ENCODE results near the gene CD226. TPM values are rescaled to one million over a fixed set of nuclear protein-coding genes. Genes with fewer than 3 reads are reported as not detected.
"Not testable (repeated sequence)": the region's sequence is repeated elsewhere in the genome, so short reads cannot be mapped to it uniquely, and the experiment has no call there.

The CD226 gene
- total RNA-seq, 3 donors from 2014 or later: 1.8 to 4.9 (median 2.1) TPM

GRCh38 chr18:69944436-69944835 lies 3.2 kb downstream of the CD226 start:
- intact Hi-C loops (cut with DNase I; ENCODE audit: low total_unique reads): no loop called here
- Histone ChIP-seq H3K27me3 (no peaks in the 10 kb centered on the region), H3K4me3 (no peak overlapping the region), H3K36me3 (no peaks in the 10 kb centered on the region), H3K27ac (no peak overlapping the region), H3K9me3 (no peaks in the 10 kb centered on the region), H3K4me1 (no peaks in the 10 kb centered on the region)
- no peak for DNase-seq (ENCODE audit: low spot score in 2 of 2)
- no peak for TF ChIP-seq POLR2A (IDR thresholded peaks at IDR 0.05)
- TF ChIP-seq POLR2AphosphoS5 (IDR thresholded peaks at IDR 0.05): no peak
- no peak for TF ChIP-seq CTCF (IDR thresholded peaks at IDR 0.05)

- no peak overlapping the region for H3K27ac ChIP-seq
- intact Hi-C loops (cut with DNase I; ENCODE audit: low total_unique reads): no loop called here
These were observed 4.7 kb downstream of the CD226 start for GRCh38 chr18:69943021-69943420.

GRCh38 chr18:69941183-69941582 lies 6.5 kb downstream of the CD226 start:
- Histone ChIP-seq H3K4me1 (no peaks in the 10 kb centered on the region), H3K27ac (no peak overlapping the region), H3K9me3 (no peaks in the 10 kb centered on the region), H3K27me3 (no peaks in the 10 kb centered on the region), H3K4me3 (no peak overlapping the region), H3K36me3 (no peaks in the 10 kb centered on the region)
- TF ChIP-seq POLR2AphosphoS5 (IDR thresholded peaks at IDR 0.05): no peak
- TF ChIP-seq POLR2A (IDR thresholded peaks at IDR 0.05): no peak
- TF ChIP-seq CTCF (IDR thresholded peaks at IDR 0.05): no peak
- DNase-seq (ENCODE audit: low spot score in 2 of 2): no peak
- intact Hi-C loops (cut with DNase I; ENCODE audit: low total_unique reads): no loop called here

More at GRCh38 chr18:69943021-69943420, 4.7 kb downstream of the CD226 start:
- no peak for DNase-seq (ENCODE audit: low spot score in 2 of 2)
- Histone ChIP-seq H3K36me3 (no peaks in the 10 kb centered on the region), H3K4me3 (no peak overlapping the region), H3K27me3 (no peaks in the 10 kb centered on the region), H3K4me1 (no peaks in the 10 kb centered on the region), H3K9me3 (no peaks in the 10 kb centered on the region)
- TF ChIP-seq CTCF (IDR thresholded peaks at IDR 0.05) (no peak), POLR2A (IDR thresholded peaks at IDR 0.05) (no peak), POLR2AphosphoS5 (IDR thresholded peaks at IDR 0.05) (no peak)

GRCh38 chr18:69939812-69940211 lies 7.9 kb downstream of the CD226 start:
- H3K4me1 ChIP-seq; H3K27me3 ChIP-seq; H3K27ac ChIP-seq; intact Hi-C loops (cut with DNase I; ENCODE audit: low total_unique reads); H3K4me3 ChIP-seq; H3K9me3 ChIP-seq; H3K36me3 ChIP-seq; DNase-seq (ENCODE audit: low spot score in 2 of 2): not testable (repeated sequence)

GRCh38 chr18:69936191-69936558 lies 11.5 kb downstream of the CD226 start:
- intact Hi-C loops (cut with DNase I; ENCODE audit: low total_unique reads): no loop called here
- Histone ChIP-seq H3K9me3 (no peaks in the 10 kb centered on the region), H3K27ac (no peak overlapping the region), H3K4me3 (no peak overlapping the region), H3K27me3 (no peaks in the 10 kb centered on the region), H3K4me1 (no peaks in the 10 kb centered on the region), H3K36me3 (no peaks in the 10 kb centered on the region)
- TF ChIP-seq POLR2AphosphoS5 (IDR thresholded peaks at IDR 0.05) (no peak), POLR2A (IDR thresholded peaks at IDR 0.05) (no peak), CTCF (IDR thresholded peaks at IDR 0.05) (no peak)
- no peak for DNase-seq (ENCODE audit: low spot score in 2 of 2)
